IMR-90 (cell line): ENCODE data around the gene CROCC. TPM values are rescaled to one million over a fixed set of nuclear protein-coding genes. Genes with fewer than 3 reads are reported as not detected.
"Not testable (repeated sequence)": the region's sequence is repeated elsewhere in the genome, so short reads cannot be mapped to it uniquely, and the experiment has no call there.

Experiments
- ATAC-seq: fragments of 200-7000 bp; cut with Tn5 transposase; 2 replicates; pipeline ENCODE4 v1.9.1; 2020; ENCODE audit warnings: low read depth, mild to moderate bottlenecking, moderate library complexity
- BruUV-seq: library from RNA; stranded (reverse); fragments of 400-500 nt; replicated peaks from 2 replicates; lab custom pipeline; 2021; lab: Mats Ljungman, UMichigan
- CTCF ChIA-PET: fragments of 300-600 bp; formaldehyde crosslinking; extraction: SDS; loops from one replicate; lab custom pipeline; 2021; ENCODE audit warnings: antibody characterized with exemption; lab: Yijun Ruan, JAX
- POLR2A ChIA-PET: fragments of 300-600 bp; sonication (Branson Sonifier 250); formaldehyde crosslinking; loops from one replicate; lab custom pipeline; 2022; ENCODE audit warnings: antibody characterized with exemption; ENCODE audit not compliant: unreplicated experiment; lab: Charles Lee
- DNase-seq: peaks from one replicate; pipeline ENCODE4 v3.0.0; 2013
- H2AFZ ChIP-seq: replicated peaks from 2 replicates; pipeline ENCODE3; 2013; ENCODE audit warnings: low read length, mild to moderate bottlenecking; ENCODE audit not compliant: poor library complexity
- H2AK5ac ChIP-seq: 2 replicates; pipeline ENCODE4 v1.6.1; 2013; ENCODE audit warnings: low read depth, low read length, inconsistent platforms
- H2AK9ac ChIP-seq: replicated peaks from 2 replicates; pipeline ENCODE3; 2013; ENCODE audit warnings: mild to moderate bottlenecking, low read depth, low read length, moderate library complexity; ENCODE audit not compliant: poor library complexity
- H2BK120ac ChIP-seq: 2 replicates; pipeline ENCODE4 v1.6.1; 2013; ENCODE audit warnings: low read depth, low read length, inconsistent platforms
- H2BK15ac ChIP-seq: 3 replicates; pipeline ENCODE4 v1.6.1; 2013; ENCODE audit warnings: low read depth, low read length, inconsistent platforms
- H2BK20ac ChIP-seq: 2 replicates; pipeline ENCODE4 v1.6.1; 2013; ENCODE audit warnings: low read depth, mild to moderate bottlenecking, inconsistent platforms, low read length, moderate library complexity
- H2BK5ac ChIP-seq: 2 replicates; pipeline ENCODE4 v1.6.1; 2013; ENCODE audit warnings: mild to moderate bottlenecking, low read depth, low read length, inconsistent platforms; ENCODE audit not compliant: poor library complexity, severe bottlenecking
- H3K14ac ChIP-seq: replicated peaks from 2 replicates; pipeline ENCODE4 v1.6.1; 2013; ENCODE audit warnings: low read depth, low read length, inconsistent platforms
- H3K18ac ChIP-seq: 2 replicates; pipeline ENCODE4 v1.6.1; 2013; ENCODE audit warnings: low read depth, low read length, control low read depth
- H3K23ac ChIP-seq: 2 replicates; pipeline ENCODE4 v1.6.1; 2013; ENCODE audit warnings: low read depth, low read length, inconsistent platforms
- H3K27ac ChIP-seq: 2 replicates; pipeline ENCODE4 v1.5.1; 2013; ENCODE audit warnings: mild to moderate bottlenecking, control low read depth, low read length; ENCODE audit not compliant: insufficient read depth
- H3K27me3 ChIP-seq: 2 replicates; pipeline ENCODE4 v1.6.1; 2013; ENCODE audit warnings: low read length; ENCODE audit not compliant: control insufficient read depth, insufficient read depth
- H3K36me3 ChIP-seq: 2 replicates; pipeline ENCODE4 v1.6.1; 2013; ENCODE audit warnings: low read length, mixed read lengths; ENCODE audit not compliant: control insufficient read depth, insufficient read depth
- H3K4ac ChIP-seq: 2 replicates; pipeline ENCODE4 v1.6.1; 2013; ENCODE audit warnings: low read depth, low read length, inconsistent platforms
- H3K4me1 ChIP-seq: 2 replicates; pipeline ENCODE4 v1.6.1; 2013; ENCODE audit warnings: low read length, mixed read lengths; ENCODE audit not compliant: control insufficient read depth, insufficient read depth
- H3K4me2 ChIP-seq: 2 replicates; pipeline ENCODE4 v1.6.1; 2013; ENCODE audit warnings: low read depth, mild to moderate bottlenecking, control low read depth, low read length, moderate library complexity
- H3K4me3 ChIP-seq: 2 replicates; pipeline ENCODE4 v1.5.1; 2013; ENCODE audit warnings: low read depth, mild to moderate bottlenecking, control low read depth, low read length, moderate library complexity; ENCODE audit not compliant: insufficient read depth
- H3K56ac ChIP-seq: 2 replicates; pipeline ENCODE4 v1.6.1; 2013; ENCODE audit warnings: low read length, inconsistent platforms; ENCODE audit not compliant: insufficient read depth; ENCODE audit errors: extremely low read depth
- H3K79me1 ChIP-seq, 2 experiments: 2 replicates each; pipeline ENCODE4 v1.6.1; 2013; ENCODE audit warnings: low read length in 2 of 2, inconsistent platforms in 1 of 2, low read depth in 1 of 2
- H3K9ac ChIP-seq: 2 replicates; pipeline ENCODE4 v1.6.1; 2013; ENCODE audit warnings: low read depth, low read length, control low read depth
- H3K9me1 ChIP-seq: 2 replicates; pipeline ENCODE4 v1.6.1; 2013; ENCODE audit warnings: low read length, inconsistent platforms; ENCODE audit not compliant: insufficient read depth
- H3K9me3 ChIP-seq: 2 replicates; pipeline ENCODE4 v1.6.1; 2013; ENCODE audit warnings: low read length; ENCODE audit not compliant: control insufficient read depth, insufficient read depth
- H4K20me1 ChIP-seq: 2 replicates; pipeline ENCODE4 v1.6.1; 2013; ENCODE audit warnings: low read length, inconsistent platforms; ENCODE audit not compliant: insufficient read depth
- H4K5ac ChIP-seq: 2 replicates; pipeline ENCODE4 v1.6.1; 2013; ENCODE audit warnings: mild to moderate bottlenecking, low read depth, low read length, control low read depth
- H4K8ac ChIP-seq, 2 experiments: 2 replicates each; pipeline ENCODE4 v1.6.1; 2013; ENCODE audit warnings: low read depth in 2 of 2, low read length in 2 of 2, control low read depth in 1 of 2, inconsistent platforms in 1 of 2
- H4K91ac ChIP-seq: 2 replicates; pipeline ENCODE4 v1.6.1; 2013; ENCODE audit warnings: low read depth, low read length, inconsistent platforms; ENCODE audit not compliant: insufficient read depth
- WGBS, 2 experiments: methylation state at CpG; one replicate each; pipeline versions ENCODE4 v1.1.5 to v1.1.7; 2013; ENCODE audit warnings: missing lambda C conversion rate in 2 of 2; ENCODE audit not compliant: insufficient read length in 1 of 2; ENCODE audit errors: extremely low coverage in 2 of 2; 5-methylcytosine and 5-hydroxymethylcytosine counted together
- dilution Hi-C: fragments of 300-500 bp; cut with HindIII; formaldehyde crosslinking; loops from one replicate; pipeline ENCODE4 v1.14.3; 2018; ENCODE audit warnings: low sequenced_read_pairs; ENCODE audit not compliant: unreplicated experiment
- in situ Hi-C: fragments of 300-500 bp; cut with MboI; formaldehyde crosslinking; loops from 3 replicates; pipeline ENCODE4 v1.14.3; 2019; ENCODE audit warnings: low sequenced_read_pairs, inconsistent platforms, mixed read lengths
- intact Hi-C: fragments of 100-400 bp; cut with micrococcal nuclease; formaldehyde crosslinking; loops from 2 replicates; pipeline ENCODE4 v1.10.0; 2022
- polyA plus RNA-seq, 3 experiments: library from polyadenylated mRNA; depleted of rRNA; stranded (reverse); fragments of >200 nt; gene quantifications; 2 replicates each; pipeline ENCODE4 v1.2.3, GENCODE V29; 2012; ENCODE audit warnings: low replicate concordance in 1 of 3
- total RNA-seq: library from RNA; depleted of rRNA; stranded (reverse); fragments of >200 nt; gene quantifications from 2 replicates; pipeline ENCODE4 v1.2.3, GENCODE V29; 2012

Gene CROCC
- total and polyA plus RNA-seq, 2 of the 4 experiments (the other 2 are of a cell fraction): 7.5 to 13.7 TPM

DNA sequence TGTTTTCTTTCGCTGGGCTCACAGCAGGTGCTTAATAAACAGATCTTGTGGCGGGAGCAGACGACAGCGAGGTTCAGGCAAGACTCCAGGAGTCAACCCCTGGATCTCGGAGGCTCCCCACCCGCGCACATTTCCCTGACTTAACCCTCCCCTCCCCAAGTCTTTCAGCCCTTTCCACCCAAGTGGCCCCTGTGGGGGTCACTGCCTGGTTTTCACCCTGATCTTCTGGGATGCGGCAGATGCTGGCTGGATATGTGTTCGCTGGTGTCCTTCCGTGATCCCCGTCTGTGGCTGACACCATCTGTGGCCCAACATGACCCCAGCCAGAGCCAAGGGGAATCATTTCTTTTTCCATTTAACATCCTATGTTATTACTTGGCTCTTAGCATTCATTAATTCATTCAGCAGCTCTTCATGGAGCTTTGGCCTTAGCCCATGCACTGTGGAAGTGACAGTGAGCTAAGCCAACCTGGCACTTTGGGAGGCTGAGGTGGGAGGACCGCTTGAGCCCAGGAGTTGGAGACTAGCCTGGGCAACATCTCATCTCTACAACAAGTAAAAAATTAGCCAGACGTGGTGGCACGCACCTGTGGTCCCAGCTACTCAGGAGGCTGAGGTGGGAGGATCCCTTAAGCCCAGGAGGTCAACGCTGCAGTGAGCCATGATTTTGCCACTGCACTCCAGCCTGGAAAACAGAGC lies 6.7 kb upstream of the CROCC start:
- H2BK20ac ChIP-seq, H3K56ac ChIP-seq, intact Hi-C loops, DNase-seq, BruUV-seq, H3K27ac ChIP-seq, H2AFZ ChIP-seq, ATAC-seq, H3K18ac ChIP-seq, H2BK5ac ChIP-seq, in situ Hi-C loops, POLR2A ChIA-PET, H4K20me1 ChIP-seq, dilution Hi-C loops, H4K5ac ChIP-seq, H4K91ac ChIP-seq, H3K23ac ChIP-seq, H3K27me3 ChIP-seq, H3K4me3 ChIP-seq, H3K4me1 ChIP-seq, H3K4me2 ChIP-seq, H2BK15ac ChIP-seq, H3K9me1 ChIP-seq, H3K36me3 ChIP-seq, H2BK120ac ChIP-seq, H3K9me3 ChIP-seq: not testable (repeated sequence)
- H3K14ac ChIP-seq: peak overlapping the region; percentile 1; the same call in 1 of the 2 replicates
- peaks cover 0 to 19% of the 10 kb centered on the region in 2 experiments; a peak in 2 of 4 replicates for H3K79me1 ChIP-seq
- peak overlapping the region; percentile 88 to 97; a peak in 2 of 4 replicates for H4K8ac ChIP-seq
- peak overlapping the region; percentile 35 for H3K4ac ChIP-seq
- peak overlapping the region; percentile 3; the same call in 1 of the 2 replicates for H2AK5ac ChIP-seq
- H3K9ac ChIP-seq: peak overlapping the region; percentile 82; the same call in 1 of the 2 replicates
- CTCF ChIA-PET: interaction anchor here (0.7 kb wide), 1 partner anchor 215 kb away, joined by 5 read pairs; no protein-coding TSS in a partner anchor
- H2AK9ac ChIP-seq: peak overlapping the region; percentile 99
- 60% methylated on average over 9 of the region's 15 CpGs; no CpG with 5 or more reads in 1 of the 2 experiments for WGBS, 2 experiments
